ENCODE measurements around the gene SMIM36. TPM values are rescaled to one million over a fixed set of nuclear protein-coding genes. Genes with fewer than 3 reads are reported as not detected.

SMIM36 gene
- total RNA-seq (not detected), polyA plus RNA-seq (not detected), total RNA-seq (not detected)

- H3K9me3 Mint-ChIP-seq, result peaks cover 0 to 2% (median 0%) of the 10 kb centered on the region in 11 donors
- no peaks in the 10 kb centered on the region for H3K4me1 ChIP-seq (ENCODE audit: control insufficient read depth in 2 of 2, insufficient read depth in 2 of 2, low read length in 2 of 2)
- H3K36me3 ChIP-seq (ENCODE audit: control insufficient read depth in 2 of 3, insufficient read depth in 3 of 3, low read length in 3 of 3), result no peaks in the 10 kb centered on the region
- peaks cover 0 to 6% (median 0%) of the 10 kb centered on the region in 7 donors for H3K4me1 Mint-ChIP-seq
- H3K9me3 ChIP-seq (ENCODE audit: control insufficient read depth in 2 of 3, low read length in 3 of 3), result no peaks in the 10 kb centered on the region
- H3K27me3 Mint-ChIP-seq, result peaks cover 0 to 9% (median 6%) of the 10 kb centered on the region in 5 donors
- peak within 1 kb of the TSS in 1 of 9 donors; percentile 15 for H3K27ac Mint-ChIP-seq
- POLR2A ChIA-PET, result no interaction called here
- H3K27ac ChIP-seq (ENCODE audit: low read depth, low read length), result no peak within 1 kb of the TSS
- H3K36me3 Mint-ChIP-seq, result no peaks in the 10 kb centered on the region
- no peaks in the 10 kb centered on the region for H3K27me3 ChIP-seq (ENCODE audit: control insufficient read depth in 2 of 2, insufficient read depth in 2 of 2, low read length in 2 of 2)
- ATAC-seq (no peak), DNase-seq (no peak)
- H3K4me3 Mint-ChIP-seq, result no peak within 1 kb of the TSS
- CTCF ChIA-PET, result no interaction called here
- intact Hi-C loops (cut with micrococcal nuclease), result loop anchor here (5.0 kb wide), 2 partner anchors 104 to 519 kb away; no protein-coding TSS in a partner anchor
- H3K4me3 ChIP-seq (ENCODE audit: low read length), result no peak within 1 kb of the TSS
Measured at GRCh38 chr17:55510986-55511721, at the start of gene SMIM36. TSS of gene SMIM36 (minus strand) at chr17:55511452.

- Histone ChIP-seq H3K4me1 (ENCODE audit: control insufficient read depth in 2 of 2, insufficient read depth in 2 of 2, low read length in 2 of 2) (no peaks in the 10 kb centered on the region), H3K4me3 (ENCODE audit: low read length) (no peak overlapping the region), H3K9me3 (ENCODE audit: control insufficient read depth in 2 of 3, low read length in 3 of 3) (no peaks in the 10 kb centered on the region), H3K27me3 (ENCODE audit: control insufficient read depth in 2 of 2, insufficient read depth in 2 of 2, low read length in 2 of 2) (no peaks in the 10 kb centered on the region), H3K36me3 (ENCODE audit: control insufficient read depth in 2 of 3, insufficient read depth in 3 of 3, low read length in 3 of 3) (no peaks in the 10 kb centered on the region), H3K27ac (ENCODE audit: low read depth, low read length) (no peak overlapping the region)
- H3K9me3 Mint-ChIP-seq, result peaks cover 0 to 4% (median 0%) of the 10 kb centered on the region in 11 donors
- intact Hi-C loops (cut with micrococcal nuclease), result no loop called here
- H3K27ac Mint-ChIP-seq, result no peak overlapping the region
- CTCF ChIA-PET, result no interaction called here
- no peaks in the 10 kb centered on the region for H3K4me1 Mint-ChIP-seq
- ATAC-seq (no peak), DNase-seq (no peak)
- peaks cover 0 to 14% (median 7%) of the 10 kb centered on the region in 5 donors for H3K27me3 Mint-ChIP-seq
- POLR2A ChIA-PET, result interaction anchor here (0.6 kb wide), 1 partner anchor 15 kb away, joined by 3 read pairs; no protein-coding TSS in a partner anchor
- H3K4me3 Mint-ChIP-seq, result no peak overlapping the region
- peaks cover 0 to under 1% (median 0%) of the 10 kb centered on the region in 5 donors for H3K36me3 Mint-ChIP-seq
Measured at GRCh38 chr17:55555772-55556171, 44.5 kb upstream of the SMIM36 start.

GRCh38 chr17:55549140-55549539 is 37.9 kb upstream of the SMIM36 start:
- peaks cover 0 to 6% (median 0%) of the 10 kb centered on the region in 11 donors for H3K9me3 Mint-ChIP-seq
- H3K36me3 Mint-ChIP-seq, result peaks cover 0 to 4% (median 0%) of the 10 kb centered on the region in 5 donors
- ATAC-seq (no peak), DNase-seq (peak in 2 of 9 donors; percentile 3 to 11)
- no peak overlapping the region for H3K27ac ChIP-seq (ENCODE audit: low read depth, low read length)
- H3K4me1 ChIP-seq (ENCODE audit: control insufficient read depth in 2 of 2, insufficient read depth in 2 of 2, low read length in 2 of 2), result no peaks in the 10 kb centered on the region
- H3K27ac Mint-ChIP-seq, result peak overlapping the region in 1 of 9 donors; percentile 6
- intact Hi-C loops (cut with micrococcal nuclease), result loop anchor here in 1 of 2 donors (1.0 kb wide), 2 partner anchors 36 to 52 kb away; no protein-coding TSS in a partner anchor
- ChIA-PET POLR2A (no interaction called here), CTCF (interaction anchor here (1.0 to 1.5 kb wide), 2 partner anchors 53 to 169 kb away, joined by 4 to 7 read pairs; no protein-coding TSS in a partner anchor)
- H3K4me1 Mint-ChIP-seq, result peaks cover 0 to 7% (median 0%) of the 10 kb centered on the region in 7 donors
- H3K27me3 Mint-ChIP-seq, result peaks cover 11 to 25% (median 13%) of the 10 kb centered on the region in 5 donors
- no peak overlapping the region for H3K4me3 Mint-ChIP-seq
- no peaks in the 10 kb centered on the region for H3K36me3 ChIP-seq (ENCODE audit: control insufficient read depth in 2 of 3, insufficient read depth in 3 of 3, low read length in 3 of 3)
- no peaks in the 10 kb centered on the region for H3K9me3 ChIP-seq (ENCODE audit: control insufficient read depth in 2 of 3, low read length in 3 of 3)
- H3K4me3 ChIP-seq (ENCODE audit: low read length), result no peak overlapping the region
- H3K27me3 ChIP-seq (ENCODE audit: control insufficient read depth in 2 of 2, insufficient read depth in 2 of 2, low read length in 2 of 2), result no peaks in the 10 kb centered on the region

- Histone ChIP-seq H3K9me3 (ENCODE audit: control insufficient read depth in 2 of 3, low read length in 3 of 3) (peaks cover 0 to 5% (median 0%) of the 10 kb centered on the region in 3 experiments), H3K27me3 (ENCODE audit: control insufficient read depth in 2 of 2, insufficient read depth in 2 of 2, low read length in 2 of 2) (no peaks in the 10 kb centered on the region), H3K4me1 (ENCODE audit: control insufficient read depth in 2 of 2, insufficient read depth in 2 of 2, low read length in 2 of 2) (no peaks in the 10 kb centered on the region), H3K4me3 (ENCODE audit: low read length) (no peak overlapping the region), H3K36me3 (ENCODE audit: control insufficient read depth in 2 of 3, insufficient read depth in 3 of 3, low read length in 3 of 3) (no peaks in the 10 kb centered on the region), H3K27ac (ENCODE audit: low read depth, low read length) (no peak overlapping the region)
- Mint-ChIP-seq H3K27me3 (peaks cover 10 to 31% (median 20%) of the 10 kb centered on the region in 5 donors), H3K27ac (no peak overlapping the region), H3K4me1 (peaks cover 0 to 7% (median 0%) of the 10 kb centered on the region in 7 donors), H3K4me3 (no peak overlapping the region), H3K9me3 (peaks cover 0 to 12% (median 2%) of the 10 kb centered on the region in 11 donors), H3K36me3 (peaks cover 0 to 4% (median 0%) of the 10 kb centered on the region in 5 donors)
- no peak for DNase-seq
- POLR2A ChIA-PET, result no interaction called here
- CTCF ChIA-PET, result interaction anchor here (1.3 kb wide), 1 partner anchor 39 kb away, joined by 3 read pairs; no protein-coding TSS in a partner anchor
- no peak for ATAC-seq
- intact Hi-C loops (cut with micrococcal nuclease), result no loop called here
Measured at GRCh38 chr17:55546991-55547664, 35.9 kb upstream of the SMIM36 start.

GRCh38 chr17:55546481-55546880 is 35.2 kb upstream of the SMIM36 start:
- POLR2A ChIA-PET, result no interaction called here
- Mint-ChIP-seq H3K4me1 (peaks cover 0 to 7% (median 0%) of the 10 kb centered on the region in 7 donors), H3K27ac (no peak overlapping the region), H3K27me3 (peaks cover 7 to 31% (median 20%) of the 10 kb centered on the region in 5 donors), H3K9me3 (peaks cover 0 to 12% (median 2%) of the 10 kb centered on the region in 11 donors), H3K36me3 (peaks cover 0 to 4% (median 0%) of the 10 kb centered on the region in 5 donors), H3K4me3 (no peak overlapping the region)
- CTCF ChIA-PET, result no interaction called here
- no peak overlapping the region for H3K4me3 ChIP-seq (ENCODE audit: low read length)
- H3K4me1 ChIP-seq (ENCODE audit: control insufficient read depth in 2 of 2, insufficient read depth in 2 of 2, low read length in 2 of 2), result no peaks in the 10 kb centered on the region
- H3K9me3 ChIP-seq (ENCODE audit: control insufficient read depth in 2 of 3, low read length in 3 of 3), result peaks cover 0 to 5% (median 0%) of the 10 kb centered on the region in 3 experiments
- no peaks in the 10 kb centered on the region for H3K27me3 ChIP-seq (ENCODE audit: control insufficient read depth in 2 of 2, insufficient read depth in 2 of 2, low read length in 2 of 2)
- ATAC-seq (no peak), DNase-seq (no peak)
- H3K36me3 ChIP-seq (ENCODE audit: control insufficient read depth in 2 of 3, insufficient read depth in 3 of 3, low read length in 3 of 3), result no peaks in the 10 kb centered on the region
- intact Hi-C loops (cut with micrococcal nuclease), result no loop called here
- H3K27ac ChIP-seq (ENCODE audit: low read depth, low read length), result no peak overlapping the region

- Mint-ChIP-seq H3K27me3 (peaks cover 4 to 31% (median 20%) of the 10 kb centered on the region in 5 donors), H3K4me1 (peaks cover 0 to 7% (median 0%) of the 10 kb centered on the region in 7 donors), H3K4me3 (no peak overlapping the region), H3K27ac (no peak overlapping the region), H3K9me3 (peaks cover 0 to 12% (median 2%) of the 10 kb centered on the region in 11 donors), H3K36me3 (peaks cover 0 to 4% (median 0%) of the 10 kb centered on the region in 5 donors)
- no peak for ATAC-seq
- Histone ChIP-seq H3K36me3 (ENCODE audit: control insufficient read depth in 2 of 3, insufficient read depth in 3 of 3, low read length in 3 of 3) (no peaks in the 10 kb centered on the region), H3K9me3 (ENCODE audit: control insufficient read depth in 2 of 3, low read length in 3 of 3) (peaks cover 0 to 5% (median 0%) of the 10 kb centered on the region in 3 experiments), H3K27me3 (ENCODE audit: control insufficient read depth in 2 of 2, insufficient read depth in 2 of 2, low read length in 2 of 2) (no peaks in the 10 kb centered on the region), H3K4me1 (ENCODE audit: control insufficient read depth in 2 of 2, insufficient read depth in 2 of 2, low read length in 2 of 2) (no peaks in the 10 kb centered on the region), H3K4me3 (ENCODE audit: low read length) (no peak overlapping the region), H3K27ac (ENCODE audit: low read depth, low read length) (no peak overlapping the region)
- intact Hi-C loops (cut with micrococcal nuclease), result no loop called here
- POLR2A ChIA-PET, result no interaction called here
- DNase-seq, result no peak
- CTCF ChIA-PET, result no interaction called here
Measured at GRCh38 chr17:55545806-55546205, 34.6 kb upstream of the SMIM36 start.
